Measurements from ENCODE around the gene PGLYRP2. TPM values are rescaled to one million over a fixed set of nuclear protein-coding genes. Genes with fewer than 3 reads are reported as not detected.

PGLYRP2 gene
- total RNA-seq, 1 donor from 2014 or later = not detected

DNA sequence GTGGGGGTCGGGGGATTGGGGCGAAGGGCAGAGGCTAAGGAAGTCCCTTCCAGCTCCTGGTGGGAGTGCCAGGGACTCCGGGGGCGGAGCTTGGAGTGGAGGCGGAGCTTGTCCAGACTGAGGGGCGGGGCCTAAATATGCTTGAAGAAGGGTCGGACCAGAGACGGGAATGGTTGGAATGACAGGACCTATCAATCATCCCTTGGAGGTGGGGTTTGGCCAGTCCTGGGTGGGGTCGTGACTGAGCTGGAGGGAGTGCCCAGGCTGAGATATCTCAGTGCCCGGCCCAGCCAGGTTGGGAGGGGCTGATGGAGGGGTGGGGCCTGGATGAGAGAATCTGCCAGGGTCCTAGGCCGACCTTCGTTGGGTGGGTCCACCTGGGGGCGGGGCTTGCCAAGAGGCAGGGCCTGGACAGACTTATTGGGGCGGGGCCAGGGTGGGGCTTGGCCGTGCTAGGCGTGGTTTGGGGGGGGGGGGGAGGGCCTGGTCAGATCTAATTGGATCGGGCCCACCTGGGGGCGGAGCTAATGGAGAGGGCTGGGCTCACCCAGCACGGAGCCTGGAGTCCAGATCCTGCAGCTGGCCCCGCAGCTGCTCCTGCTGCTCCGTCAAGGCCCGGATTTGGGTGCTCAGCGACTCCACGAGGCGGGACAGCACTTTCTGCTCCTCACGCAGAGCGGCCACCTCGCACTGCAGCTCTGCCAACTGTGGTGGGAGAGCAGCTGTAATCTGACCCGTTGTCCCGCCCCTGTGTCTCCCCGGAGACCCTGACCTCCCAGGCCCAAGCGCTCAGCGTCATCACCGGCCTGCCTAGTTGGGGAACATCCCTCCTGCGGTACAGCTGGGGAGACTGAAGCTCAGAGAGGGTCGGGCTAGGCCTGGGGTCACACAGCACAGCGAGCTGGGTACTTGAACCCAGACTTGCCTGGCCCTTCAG, 26.9 kb downstream of the PGLYRP2 start:
- H2AFZ ChIP-seq (ENCODE audit: low read depth, low read length) = peak overlapping the region; percentile 89
- peaks cover 4% of the 10 kb centered on the region for H3K36me3 Mint-ChIP-seq (ENCODE audit: low read depth, unreplicated experiment)
- H3K27me3 ChIP-seq (ENCODE audit: insufficient read depth, low read length) = peaks cover 17% of the 10 kb centered on the region
- TF ChIP-seq EZH2 (IDR thresholded peaks at IDR 0.05; ENCODE audit: insufficient read depth, low read length) = no peak
- TF ChIP-seq, protein P1, sequence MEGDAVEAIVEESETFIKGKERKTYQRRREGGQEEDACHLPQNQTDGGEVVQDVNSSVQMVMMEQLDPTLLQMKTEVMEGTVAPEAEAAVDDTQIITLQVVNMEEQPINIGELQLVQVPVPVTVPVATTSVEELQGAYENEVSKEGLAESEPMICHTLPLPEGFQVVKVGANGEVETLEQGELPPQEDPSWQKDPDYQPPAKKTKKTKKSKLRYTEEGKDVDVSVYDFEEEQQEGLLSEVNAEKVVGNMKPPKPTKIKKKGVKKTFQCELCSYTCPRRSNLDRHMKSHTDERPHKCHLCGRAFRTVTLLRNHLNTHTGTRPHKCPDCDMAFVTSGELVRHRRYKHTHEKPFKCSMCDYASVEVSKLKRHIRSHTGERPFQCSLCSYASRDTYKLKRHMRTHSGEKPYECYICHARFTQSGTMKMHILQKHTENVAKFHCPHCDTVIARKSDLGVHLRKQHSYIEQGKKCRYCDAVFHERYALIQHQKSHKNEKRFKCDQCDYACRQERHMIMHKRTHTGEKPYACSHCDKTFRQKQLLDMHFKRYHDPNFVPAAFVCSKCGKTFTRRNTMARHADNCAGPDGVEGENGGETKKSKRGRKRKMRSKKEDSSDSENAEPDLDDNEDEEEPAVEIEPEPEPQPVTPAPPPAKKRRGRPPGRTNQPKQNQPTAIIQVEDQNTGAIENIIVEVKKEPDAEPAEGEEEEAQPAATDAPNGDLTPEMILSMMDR (IDR thresholded peaks at IDR 0.05; ENCODE audit: insufficient read depth, low read depth, low read length) = no peak
- H4K20me1 ChIP-seq (ENCODE audit: insufficient read depth, low read length) = no peaks in the 10 kb centered on the region
- no peaks in the 10 kb centered on the region for H3K36me3 ChIP-seq (ENCODE audit: insufficient read depth, low read length)
- no peaks in the 10 kb centered on the region for H3K9me3 ChIP-seq (ENCODE audit: insufficient read depth, low read depth, low read length)
- peak overlapping the region; percentile 85 for H3K4me2 ChIP-seq (ENCODE audit: low read length)
- H3K27ac Mint-ChIP-seq (ENCODE audit: unreplicated experiment) = no peak overlapping the region
- H3K4me3 ChIP-seq (ENCODE audit: insufficient read depth, low read depth, low read length) = peak overlapping the region; percentile 24
- H3K4me1 Mint-ChIP-seq (ENCODE audit: low read depth, unreplicated experiment) = no peaks in the 10 kb centered on the region
- H3K79me2 ChIP-seq (ENCODE audit: insufficient read depth, low read length) = no peaks in the 10 kb centered on the region
- peak overlapping the region; percentile 27 for H3K9ac ChIP-seq (ENCODE audit: low read length)
- peak overlapping the region; percentile 27 for H3K4me3 Mint-ChIP-seq (ENCODE audit: unreplicated experiment)
- peaks cover 6% of the 10 kb centered on the region for H3K4me1 ChIP-seq (ENCODE audit: insufficient read depth, low read length)
- no peak for FAIRE-seq
- peak; percentile 43 for DNase-seq (ENCODE audit: low read depth)
- no peak overlapping the region for H3K27ac ChIP-seq (ENCODE audit: low read depth, low read length)
- H3K27me3 Mint-ChIP-seq (ENCODE audit: low read depth, unreplicated experiment) = peaks cover 41% of the 10 kb centered on the region
- H3K9me3 Mint-ChIP-seq (ENCODE audit: unreplicated experiment) = peaks cover 5% of the 10 kb centered on the region

DNA sequence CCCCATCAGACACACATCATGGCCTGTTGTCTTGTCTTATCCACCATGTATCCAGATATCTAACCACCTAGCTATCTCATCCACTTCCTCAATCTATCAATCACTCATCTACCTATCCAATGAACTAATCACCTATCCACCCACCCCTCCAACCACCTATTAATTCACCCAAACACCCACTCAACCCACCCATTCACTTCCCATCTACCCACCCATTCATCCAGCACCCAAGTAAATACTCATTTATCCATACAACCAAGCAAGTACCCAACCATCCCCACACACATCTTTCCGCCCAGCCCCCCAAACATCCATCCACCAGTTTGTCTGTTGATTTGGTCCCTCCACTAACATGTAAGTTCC, 28.8 kb downstream of the PGLYRP2 start:
- DNase-seq (ENCODE audit: low read depth) = no peak
- no peak overlapping the region for H3K4me3 ChIP-seq (ENCODE audit: insufficient read depth, low read depth, low read length)
- no peaks in the 10 kb centered on the region for H3K9me3 ChIP-seq (ENCODE audit: insufficient read depth, low read depth, low read length)
- Mint-ChIP-seq H3K4me3 (ENCODE audit: unreplicated experiment) (peak overlapping the region; percentile 82), H3K4me1 (ENCODE audit: low read depth, unreplicated experiment) (no peaks in the 10 kb centered on the region), H3K36me3 (ENCODE audit: low read depth, unreplicated experiment) (peaks cover 14% of the 10 kb centered on the region), H3K27me3 (ENCODE audit: low read depth, unreplicated experiment) (peaks cover 28% of the 10 kb centered on the region), H3K27ac (ENCODE audit: unreplicated experiment) (peak overlapping the region; percentile 38), H3K9me3 (ENCODE audit: unreplicated experiment) (peaks cover 5% of the 10 kb centered on the region)
- H3K4me2 ChIP-seq (ENCODE audit: low read length) = peak overlapping the region; percentile 76
- H3K79me2 ChIP-seq (ENCODE audit: insufficient read depth, low read length) = no peaks in the 10 kb centered on the region
- H2AFZ ChIP-seq (ENCODE audit: low read depth, low read length) = peak overlapping the region; percentile 84
- no peak overlapping the region for H3K9ac ChIP-seq (ENCODE audit: low read length)
- TF ChIP-seq, protein P1 (IDR thresholded peaks at IDR 0.05; ENCODE audit: insufficient read depth, low read depth, low read length) = no peak
- TF ChIP-seq EZH2 (IDR thresholded peaks at IDR 0.05; ENCODE audit: insufficient read depth, low read length) = no peak
- no peaks in the 10 kb centered on the region for H4K20me1 ChIP-seq (ENCODE audit: insufficient read depth, low read length)
- H3K4me1 ChIP-seq (ENCODE audit: insufficient read depth, low read length) = peaks cover 6% of the 10 kb centered on the region
- no peaks in the 10 kb centered on the region for H3K36me3 ChIP-seq (ENCODE audit: insufficient read depth, low read length)
- peaks cover 5% of the 10 kb centered on the region for H3K27me3 ChIP-seq (ENCODE audit: insufficient read depth, low read length)
- H3K27ac ChIP-seq (ENCODE audit: low read depth, low read length) = no peak overlapping the region
- no peak for FAIRE-seq
